T-helper 17 cell (primary cell): ENCODE results near the gene PELO. TPM values are rescaled to one million over a fixed set of nuclear protein-coding genes. Genes with fewer than 3 reads are reported as not detected.
"Not testable (repeated sequence)": the region's sequence is repeated elsewhere in the genome, so short reads cannot be mapped to it uniquely, and the experiment has no call there.

Experiments used
- ATAC-seq: fragments of 150-1000 bp; cut with Tn5 transposase; 2 replicates; pipeline ENCODE4 v1.10.0; 2021; ENCODE audit warnings: mild to moderate bottlenecking, moderate library complexity
- DNase-seq, 3 donors: peaks; one replicate each; pipeline versions ENCODE4 v3.0.0 to v3.0.0-alpha.2; 2020 to 2021
- H3K9me3 ChIP-seq: one replicate; pipeline ENCODE4 v1.7.0; 2013; ENCODE audit warnings: low read length, mild to moderate bottlenecking; ENCODE audit not compliant: control insufficient read depth, poor library complexity, severe bottlenecking
- H3K27ac Mint-ChIP-seq: one replicate; pipeline ENCODE4 v1.8.0; 2022; ENCODE audit warnings: mild to moderate bottlenecking, moderate library complexity, mixed read lengths
- H3K27me3 Mint-ChIP-seq: one replicate; pipeline ENCODE4 v1.8.0; 2022; ENCODE audit warnings: mixed read lengths
- H3K36me3 Mint-ChIP-seq: one replicate; pipeline ENCODE4 v1.8.0; 2022; ENCODE audit warnings: low read depth, mixed read lengths
- H3K4me1 Mint-ChIP-seq: one replicate; pipeline ENCODE4 v1.8.0; 2022; ENCODE audit warnings: mild to moderate bottlenecking, mixed read lengths
- H3K4me3 Mint-ChIP-seq: one replicate; pipeline ENCODE4 v1.8.0; 2022; ENCODE audit warnings: mild to moderate bottlenecking, moderate library complexity, mixed read lengths
- total RNA-seq, 4 donors: library from RNA in 2 of 4; stranded (reverse) in 2 of 4; gene quantifications; one replicate each; pipeline ENCODE4 v1.2.3 and lab custom pipeline; 2022 to 2026

Gene PELO
- total RNA-seq (1 to 10 TPM; 6.0 to 8.1 TPM), total RNA-seq (lab: John Stamatoyannopoulos, UW) (18.1 to 26.0 reads per million in 2 donors)

- H3K9me3 ChIP-seq = no peaks in the 10 kb centered on the region
- Mint-ChIP-seq H3K36me3 (peaks cover 3% of the 10 kb centered on the region), H3K4me3 (peak within 1 kb of the TSS; percentile 94), H3K27me3 (no peaks in the 10 kb centered on the region), H3K27ac (peak within 1 kb of the TSS; percentile 88), H3K4me1 (peaks cover 31% of the 10 kb centered on the region)
- ATAC-seq = peak; percentile 80
- DNase-seq = peak; percentile 15 to 32 (median 27)
These were observed at the start of gene PELO, which contains the start of gene ITGA1 for GRCh38 chr5:52787600-52788504. TSS of gene PELO (plus strand) at chr5:52787916. CDS start at chr5:52800395, 12,479 bp downstream. TSS of gene ITGA1 (plus strand) at chr5:52787916. CDS start at chr5:52788354, 438 bp downstream.

- ATAC-seq (peak; percentile 36), DNase-seq (no peak)
- Mint-ChIP-seq H3K27me3 (no peaks in the 10 kb centered on the region), H3K27ac (peak overlapping the region; percentile 24), H3K36me3 (no peaks in the 10 kb centered on the region), H3K4me3 (peak overlapping the region; percentile 0), H3K4me1 (peaks cover 12% of the 10 kb centered on the region)
- H3K9me3 ChIP-seq = no peaks in the 10 kb centered on the region
These were observed 49.6 kb upstream of the PELO start for GRCh38 chr5:52738095-52738506.

- H3K36me3 Mint-ChIP-seq = no peaks in the 10 kb centered on the region
- H3K4me1 Mint-ChIP-seq = peaks cover 27% of the 10 kb centered on the region
- H3K27me3 Mint-ChIP-seq = no peaks in the 10 kb centered on the region
- ATAC-seq (no peak), DNase-seq (no peak)
- H3K27ac Mint-ChIP-seq = no peak overlapping the region
- no peak overlapping the region for H3K4me3 Mint-ChIP-seq
- H3K9me3 ChIP-seq = no peaks in the 10 kb centered on the region
These were observed 47.7 kb upstream of the PELO start for GRCh38 chr5:52740007-52740406.

- no peaks in the 10 kb centered on the region for H3K36me3 Mint-ChIP-seq
- H3K27me3 Mint-ChIP-seq = no peaks in the 10 kb centered on the region
- peak overlapping the region; percentile 98 for H3K27ac Mint-ChIP-seq
- peak; percentile 46 for ATAC-seq
- DNase-seq = no peak
- H3K9me3 ChIP-seq = no peaks in the 10 kb centered on the region
- H3K4me3 Mint-ChIP-seq = peak overlapping the region; percentile 70
- peaks cover 31% of the 10 kb centered on the region for H3K4me1 Mint-ChIP-seq
These were observed 44.7 kb upstream of the PELO start for GRCh38 chr5:52743012-52743411.

- H3K36me3 Mint-ChIP-seq = no peaks in the 10 kb centered on the region
- ATAC-seq = peak; percentile 35
- peak overlapping the region; percentile 70 for H3K4me3 Mint-ChIP-seq
- H3K27ac Mint-ChIP-seq = peak overlapping the region; percentile 98
- DNase-seq = no peak
- no peaks in the 10 kb centered on the region for H3K9me3 ChIP-seq
- H3K27me3 Mint-ChIP-seq = no peaks in the 10 kb centered on the region
- peaks cover 27% of the 10 kb centered on the region for H3K4me1 Mint-ChIP-seq
These were observed 44.2 kb upstream of the PELO start for GRCh38 chr5:52743529-52743928.

- DNase-seq = no peak
- H3K4me3 Mint-ChIP-seq = peak overlapping the region; percentile 46
- H3K4me1 Mint-ChIP-seq = peaks cover 28% of the 10 kb centered on the region
- peak overlapping the region; percentile 98 for H3K27ac Mint-ChIP-seq
- H3K9me3 ChIP-seq = no peaks in the 10 kb centered on the region
- H3K36me3 Mint-ChIP-seq = no peaks in the 10 kb centered on the region
- peak; percentile 86 for ATAC-seq
- no peaks in the 10 kb centered on the region for H3K27me3 Mint-ChIP-seq
These were observed 43.7 kb upstream of the PELO start for GRCh38 chr5:52743970-52744369.

GRCh38 chr5:52744867-52745458 lies 42.8 kb upstream of the PELO start:
- not testable (repeated sequence) for H3K4me3 Mint-ChIP-seq, H3K36me3 Mint-ChIP-seq, ATAC-seq, DNase-seq, H3K9me3 ChIP-seq, H3K27me3 Mint-ChIP-seq
- peak overlapping the region; percentile 98 for H3K27ac Mint-ChIP-seq
- peaks cover 28% of the 10 kb centered on the region for H3K4me1 Mint-ChIP-seq

GRCh38 chr5:52746539-52746938 lies 41.2 kb upstream of the PELO start:
- no peak for ATAC-seq
- no peaks in the 10 kb centered on the region for H3K9me3 ChIP-seq
- DNase-seq = no peak
- Mint-ChIP-seq H3K4me3 (no peak overlapping the region), H3K4me1 (peaks cover 25% of the 10 kb centered on the region), H3K36me3 (no peaks in the 10 kb centered on the region), H3K27me3 (no peaks in the 10 kb centered on the region), H3K27ac (no peak overlapping the region)

- DNase-seq (no peak), ATAC-seq (no peak)
These were observed 39.1 kb upstream of the PELO start for GRCh38 chr5:52748590-52748989.

GRCh38 chr5:52749666-52750065 lies 38.0 kb upstream of the PELO start:
- H3K36me3 Mint-ChIP-seq = peaks cover 3% of the 10 kb centered on the region
- H3K9me3 ChIP-seq = no peaks in the 10 kb centered on the region
- DNase-seq (no peak), ATAC-seq (no peak)
- H3K4me3 Mint-ChIP-seq = no peak overlapping the region
- peaks cover 9% of the 10 kb centered on the region for H3K4me1 Mint-ChIP-seq
- no peak overlapping the region for H3K27ac Mint-ChIP-seq
- H3K27me3 Mint-ChIP-seq = no peaks in the 10 kb centered on the region

More at GRCh38 chr5:52748590-52748989, 39.1 kb upstream of the PELO start:
- H3K9me3 ChIP-seq = no peaks in the 10 kb centered on the region
- Mint-ChIP-seq H3K27me3 (no peaks in the 10 kb centered on the region), H3K4me1 (peaks cover 17% of the 10 kb centered on the region), H3K27ac (no peak overlapping the region), H3K36me3 (peaks cover 3% of the 10 kb centered on the region), H3K4me3 (no peak overlapping the region)

- no peak for ATAC-seq
- no peaks in the 10 kb centered on the region for H3K27me3 Mint-ChIP-seq
- no peak for DNase-seq
- H3K9me3 ChIP-seq = no peaks in the 10 kb centered on the region
- H3K36me3 Mint-ChIP-seq = peaks cover 3% of the 10 kb centered on the region
- no peak overlapping the region for H3K27ac Mint-ChIP-seq
- H3K4me1 Mint-ChIP-seq = peaks cover 2% of the 10 kb centered on the region
- no peak overlapping the region for H3K4me3 Mint-ChIP-seq
These were observed 36.6 kb upstream of the PELO start for GRCh38 chr5:52751137-52751536.

- no peaks in the 10 kb centered on the region for H3K9me3 ChIP-seq
- Mint-ChIP-seq H3K4me3 (no peak overlapping the region), H3K27ac (no peak overlapping the region), H3K4me1 (no peaks in the 10 kb centered on the region), H3K36me3 (peaks cover 3% of the 10 kb centered on the region), H3K27me3 (no peaks in the 10 kb centered on the region)
- DNase-seq (no peak), ATAC-seq (no peak)
These were observed 33.7 kb upstream of the PELO start for GRCh38 chr5:52754051-52754450.

- no peak overlapping the region for H3K27ac Mint-ChIP-seq
- peaks cover 5% of the 10 kb centered on the region for H3K36me3 Mint-ChIP-seq
- no peak overlapping the region for H3K4me3 Mint-ChIP-seq
- peaks cover 3% of the 10 kb centered on the region for H3K9me3 ChIP-seq
- H3K27me3 Mint-ChIP-seq = no peaks in the 10 kb centered on the region
- ATAC-seq (no peak), DNase-seq (no peak)
- no peaks in the 10 kb centered on the region for H3K4me1 Mint-ChIP-seq
These were observed 30.2 kb upstream of the PELO start for GRCh38 chr5:52757527-52757926.
